ENCODE measurements around the gene IDUA. TPM values are rescaled to one million over a fixed set of nuclear protein-coding genes. Genes with fewer than 3 reads are reported as not detected.

IDUA gene
- total and polyA plus RNA-seq, 2 donors (not counting 1 experiment from before 2014, with no cell fraction given), result 57.0 to 67.4 TPM

- intact Hi-C loops (cut with micrococcal nuclease), result no loop called here
- no peak overlapping the region for H2AFZ ChIP-seq (ENCODE audit: insufficient read depth, low read depth, low read length, poor library complexity, severe bottlenecking)
- 80% methylated on average over 9 of the region's 9 CpGs for WGBS (ENCODE audit: insufficient coverage)
- Mint-ChIP-seq H3K27me3 (no peaks in the 10 kb centered on the region), H3K9me3 (ENCODE audit: insufficient read depth) (no peaks in the 10 kb centered on the region), H3K4me3 (no peak overlapping the region), H3K27ac (peak overlapping the region; percentile 26), H3K4me1 (peaks cover 18% of the 10 kb centered on the region)
- no peaks in the 10 kb centered on the region for H4K20me1 ChIP-seq (ENCODE audit: control insufficient read depth, insufficient read depth, low read length, poor library complexity, severe bottlenecking)
- ChIA-PET POLR2A (no interaction called here), CTCF (interaction anchor here (1.5 kb wide), 1 partner anchor 10 kb away, joined by 4 read pairs; no protein-coding TSS in a partner anchor)
- H3K9me3 ChIP-seq (ENCODE audit: control extremely low read depth in 1 of 3, control insufficient read depth in 2 of 3, insufficient read depth in 1 of 3, low read length in 2 of 3), result peaks cover 0 to 6% (median 0%) of the 10 kb centered on the region in 3 donors
- peaks cover 8 to 18% of the 10 kb centered on the region in 2 donors for H3K4me1 ChIP-seq (ENCODE audit: control insufficient read depth in 2 of 2, insufficient read depth in 2 of 2, low read length in 2 of 2)
- H3K9ac ChIP-seq (ENCODE audit: low read length), result no peak overlapping the region
- H3K27ac ChIP-seq (ENCODE audit: low read length in 2 of 2), result no peak overlapping the region
- no peak for TF ChIP-seq EZH2 (IDR thresholded peaks at IDR 0.05; ENCODE audit: borderline replicate concordance, insufficient read depth, low read depth, low read length, poor library complexity, severe bottlenecking)
- TF ChIP-seq CTCF (IDR thresholded peaks at IDR 0.05), result no peak
- H3K79me2 ChIP-seq (ENCODE audit: control insufficient read depth, insufficient read depth, low read length), result no peaks in the 10 kb centered on the region
- H3K27me3 ChIP-seq (replicated peaks in 1 of 4; ENCODE audit: control extremely low read depth in 1 of 4, control insufficient read depth in 3 of 4, insufficient read depth in 4 of 4, low read length in 3 of 4), result peaks cover 0 to 25% (median 0%) of the 10 kb centered on the region in 4 experiments
- DNase-seq, result no peak
- peaks cover 0 to 2% of the 10 kb centered on the region in 2 experiments for H3K36me3 ChIP-seq (replicated peaks in 1 of 2; ENCODE audit: control extremely low read depth in 1 of 2, control insufficient read depth in 1 of 2, extremely low read depth in 1 of 2, insufficient read depth in 2 of 2, low read length in 1 of 2)
- no peak overlapping the region for H3K4me2 ChIP-seq (replicated peaks; ENCODE audit: low read depth, low read length, poor library complexity, severe bottlenecking)
- no peak overlapping the region for H3K4me3 ChIP-seq (ENCODE audit: control extremely low read depth in 1 of 5, extremely low read depth in 1 of 5, insufficient read depth in 1 of 5, low read depth in 2 of 5, low read length in 4 of 5)
- ATAC-seq (ENCODE audit: low read depth), result no peak
These were observed 41.0 kb downstream of the IDUA start for GRCh38 chr4:1027915-1028238.

- intact Hi-C loops (cut with micrococcal nuclease), result no loop called here
- ChIA-PET CTCF (interaction anchor here (1.5 kb wide), 1 partner anchor 9 kb away, joined by 4 read pairs; no protein-coding TSS in a partner anchor), POLR2A (no interaction called here)
- Histone ChIP-seq H3K9ac (ENCODE audit: low read length) (no peak overlapping the region), H3K4me2 (replicated peaks; ENCODE audit: low read depth, low read length, poor library complexity, severe bottlenecking) (no peak overlapping the region), H2AFZ (ENCODE audit: insufficient read depth, low read depth, low read length, poor library complexity, severe bottlenecking) (no peak overlapping the region), H3K36me3 (replicated peaks in 1 of 2; ENCODE audit: control extremely low read depth in 1 of 2, control insufficient read depth in 1 of 2, extremely low read depth in 1 of 2, insufficient read depth in 2 of 2, low read length in 1 of 2) (peaks cover 0 to 2% of the 10 kb centered on the region in 2 experiments), H3K4me1 (ENCODE audit: control insufficient read depth in 2 of 2, insufficient read depth in 2 of 2, low read length in 2 of 2) (peaks cover 8 to 16% of the 10 kb centered on the region in 2 donors), H3K27me3 (replicated peaks in 1 of 4; ENCODE audit: control extremely low read depth in 1 of 4, control insufficient read depth in 3 of 4, insufficient read depth in 4 of 4, low read length in 3 of 4) (peaks cover 0 to 29% (median 0%) of the 10 kb centered on the region in 4 experiments), H3K9me3 (ENCODE audit: control extremely low read depth in 1 of 3, control insufficient read depth in 2 of 3, insufficient read depth in 1 of 3, low read length in 2 of 3) (peaks cover 0 to 6% (median 0%) of the 10 kb centered on the region in 3 donors), H3K4me3 (ENCODE audit: control extremely low read depth in 1 of 5, extremely low read depth in 1 of 5, insufficient read depth in 1 of 5, low read depth in 2 of 5, low read length in 4 of 5) (no peak overlapping the region), H4K20me1 (ENCODE audit: control insufficient read depth, insufficient read depth, low read length, poor library complexity, severe bottlenecking) (no peaks in the 10 kb centered on the region), H3K27ac (ENCODE audit: low read length in 2 of 2) (no peak overlapping the region), H3K79me2 (ENCODE audit: control insufficient read depth, insufficient read depth, low read length) (no peaks in the 10 kb centered on the region)
- TF ChIP-seq CTCF (IDR thresholded peaks at IDR 0.05) (no peak), EZH2 (IDR thresholded peaks at IDR 0.05; ENCODE audit: borderline replicate concordance, insufficient read depth, low read depth, low read length, poor library complexity, severe bottlenecking) (no peak)
- Mint-ChIP-seq H3K4me3 (no peak overlapping the region), H3K9me3 (ENCODE audit: insufficient read depth) (no peaks in the 10 kb centered on the region), H3K27me3 (no peaks in the 10 kb centered on the region), H3K27ac (no peak overlapping the region), H3K4me1 (peaks cover 18% of the 10 kb centered on the region)
- no peak for ATAC-seq (ENCODE audit: low read depth)
- no peak for DNase-seq
- WGBS (ENCODE audit: insufficient coverage), result 88% methylated on average over 33 of the region's 36 CpGs
These were observed 41.9 kb downstream of the IDUA start for GRCh38 chr4:1028574-1029220.

Measured in B cell (primary cell).